NCI-H2196 (cell line): Measurements from ENCODE around the gene PPME1.

Source experiments
- DNase-seq: peaks from one replicate; lab custom pipeline; 2025; ENCODE audit not compliant: unreplicated experiment; lab: John Stamatoyannopoulos, UW

PPME1 gene

DNA sequence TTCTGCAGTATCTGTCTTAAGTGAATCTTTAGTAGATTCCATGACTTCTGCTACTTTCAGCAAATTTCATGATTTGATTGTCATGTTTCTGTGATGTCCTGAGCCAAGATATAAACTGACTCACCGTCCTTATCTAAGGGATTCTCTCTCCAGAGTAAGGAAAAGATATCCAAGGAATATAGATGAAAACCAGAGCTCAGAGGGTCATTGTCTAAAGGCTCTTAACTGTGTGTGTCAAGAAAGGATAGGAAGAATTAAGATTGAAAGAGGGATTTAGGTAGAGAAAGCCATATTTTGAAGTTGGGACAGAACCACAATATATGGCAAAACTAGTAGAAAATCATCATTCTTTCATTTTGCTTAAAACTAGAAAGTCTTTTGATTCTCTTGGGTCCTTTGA lies 50.7 kb downstream of the PPME1 start:
- no peak for DNase-seq

DNA sequence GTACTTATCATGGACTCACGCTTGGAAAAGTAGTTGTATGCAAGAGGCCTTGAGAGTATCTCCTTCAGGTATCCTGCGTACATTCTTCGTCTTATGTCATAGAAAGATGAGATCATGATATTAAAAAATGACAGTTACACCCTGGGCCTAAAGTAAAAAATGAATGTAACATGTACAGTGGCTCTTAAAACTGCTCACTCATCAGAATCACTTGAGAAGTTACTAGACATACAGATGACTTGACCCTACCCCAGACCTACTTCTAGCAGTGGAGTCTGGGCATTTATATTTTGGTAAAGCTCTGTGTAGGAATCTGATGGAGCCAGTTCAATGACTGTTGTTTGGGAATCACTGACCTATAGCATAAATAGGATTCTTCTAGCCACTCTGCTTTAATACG lies 54.5 kb downstream of the PPME1 start:
- DNase-seq: no peak

DNA sequence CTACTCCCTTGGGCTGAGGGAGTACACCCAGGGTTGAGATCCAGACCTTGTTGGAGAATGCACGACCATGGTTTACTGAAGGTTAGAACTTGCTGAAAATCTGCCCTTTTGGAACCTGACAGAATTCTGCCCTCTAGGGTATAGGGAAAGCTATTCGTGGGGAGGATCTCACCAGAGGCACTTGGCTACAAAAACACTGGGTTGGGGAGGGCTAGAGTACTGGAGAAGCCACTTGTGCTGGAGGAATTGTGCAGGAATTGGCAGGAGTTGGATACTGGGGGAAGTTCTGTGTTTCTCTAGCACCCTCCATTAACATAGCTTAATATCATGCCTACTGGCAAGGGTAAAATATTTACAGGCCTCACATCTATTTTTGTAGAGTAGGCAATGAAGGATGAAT lies 55.8 kb downstream of the PPME1 start:
- no peak for DNase-seq

DNA sequence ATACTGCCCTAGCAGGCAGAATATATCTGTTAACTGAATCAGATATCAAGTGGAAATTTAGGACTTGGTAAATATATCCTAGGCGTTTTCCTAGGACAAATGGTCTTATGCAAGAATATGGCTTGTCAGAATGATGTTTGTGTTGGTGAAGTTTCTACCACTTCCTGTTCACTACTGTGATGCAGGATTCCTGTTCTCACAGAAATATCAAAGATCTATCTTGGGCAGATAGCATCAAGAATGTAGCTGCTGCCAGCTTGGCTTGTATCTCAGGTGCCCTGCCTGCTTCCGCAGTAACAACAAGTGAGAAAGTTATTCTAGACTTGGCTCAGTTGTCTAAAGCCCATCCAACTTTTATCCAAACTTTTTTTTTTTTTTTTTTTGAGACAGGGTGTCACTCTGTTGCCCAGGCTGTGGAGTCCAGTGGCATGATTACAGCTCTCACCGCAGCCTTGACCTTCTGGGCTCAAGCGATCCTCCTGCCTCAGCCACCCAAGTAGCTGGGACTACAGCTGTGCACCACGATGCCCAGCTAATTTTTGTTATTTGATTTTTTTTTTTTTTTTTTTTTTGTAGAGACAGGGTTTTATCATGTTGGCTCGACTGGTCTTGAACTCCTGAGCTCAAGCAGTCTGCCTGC lies 61.3 kb downstream of the PPME1 start:
- no peak for DNase-seq

DNA sequence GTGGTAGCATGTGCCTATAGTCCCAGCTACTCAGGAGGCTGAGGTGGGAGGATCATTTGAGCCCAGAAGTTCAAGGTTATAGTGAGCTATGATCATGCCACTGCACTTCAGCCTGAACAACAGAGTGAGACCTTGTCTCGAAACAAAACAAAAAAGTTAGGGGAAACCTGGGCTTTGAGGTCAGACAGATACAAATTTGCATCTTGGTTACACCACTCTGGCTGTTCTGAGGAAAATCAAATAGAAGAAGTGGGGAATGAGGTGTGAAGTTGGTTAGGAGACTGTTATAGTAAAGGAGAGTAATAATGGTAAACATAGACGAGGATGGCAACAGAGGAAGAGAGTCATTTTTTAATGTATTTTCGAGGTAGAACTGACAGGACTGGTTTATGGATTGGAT lies 62.6 kb downstream of the PPME1 start:
- DNase-seq: no peak

DNA sequence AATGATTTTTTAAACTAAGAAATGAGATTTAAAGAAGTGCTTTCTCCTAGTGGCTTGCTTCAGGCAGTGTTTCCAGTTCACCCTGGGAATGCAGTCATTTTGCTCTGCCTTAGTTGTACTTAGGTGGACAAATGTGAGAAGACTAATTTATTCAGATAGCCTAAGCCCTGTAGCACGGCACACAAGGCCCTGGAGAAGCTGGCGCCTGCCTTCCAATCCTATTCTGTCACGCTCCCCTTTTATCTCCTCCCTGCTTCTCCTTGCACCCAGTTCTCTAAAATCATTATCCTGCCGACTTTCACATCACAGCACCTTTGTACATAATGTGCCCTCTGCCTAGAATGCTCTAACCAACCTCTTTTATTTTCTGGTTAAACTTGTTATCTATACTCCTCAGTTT lies 64.0 kb downstream of the PPME1 start:
- no peak for DNase-seq

DNA sequence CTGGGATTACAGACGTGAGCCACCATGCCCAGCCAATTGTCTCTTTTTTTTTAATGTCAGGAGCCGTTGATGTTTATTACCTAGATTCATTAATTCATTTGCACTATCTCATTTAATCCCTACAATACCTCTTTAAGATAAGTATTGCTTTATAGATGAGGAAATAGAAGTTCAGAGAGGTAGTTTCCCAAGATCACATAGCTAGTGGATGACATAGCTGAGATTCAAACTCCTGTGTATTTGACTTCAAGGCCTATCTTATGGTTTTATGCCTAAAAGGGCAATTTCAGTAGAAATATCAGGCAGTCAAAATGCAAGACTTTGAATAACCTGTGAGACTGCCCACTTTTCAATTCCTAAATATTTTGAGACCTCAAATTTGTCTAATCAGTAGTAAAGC lies 66.5 kb downstream of the PPME1 start:
- no peak for DNase-seq

DNA sequence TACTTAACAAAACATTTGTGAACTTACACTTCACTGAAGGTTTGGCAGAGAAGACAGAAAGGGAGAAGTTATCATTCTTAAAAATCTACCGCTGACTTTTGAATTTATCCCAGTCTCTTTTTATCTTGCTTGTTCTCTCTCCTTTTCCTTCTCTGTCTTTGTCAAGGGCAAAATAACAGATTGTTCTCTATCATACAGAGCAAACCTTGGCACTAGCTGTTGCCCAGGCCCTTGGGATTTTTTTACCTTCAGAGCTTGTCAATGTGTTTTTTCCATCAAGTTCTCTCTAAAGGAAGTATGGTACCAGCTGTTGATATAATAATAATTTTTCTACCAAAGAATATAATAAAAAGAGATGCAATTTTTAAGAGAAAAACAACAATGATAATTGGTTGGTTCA lies 67.2 kb downstream of the PPME1 start:
- no peak for DNase-seq

DNA sequence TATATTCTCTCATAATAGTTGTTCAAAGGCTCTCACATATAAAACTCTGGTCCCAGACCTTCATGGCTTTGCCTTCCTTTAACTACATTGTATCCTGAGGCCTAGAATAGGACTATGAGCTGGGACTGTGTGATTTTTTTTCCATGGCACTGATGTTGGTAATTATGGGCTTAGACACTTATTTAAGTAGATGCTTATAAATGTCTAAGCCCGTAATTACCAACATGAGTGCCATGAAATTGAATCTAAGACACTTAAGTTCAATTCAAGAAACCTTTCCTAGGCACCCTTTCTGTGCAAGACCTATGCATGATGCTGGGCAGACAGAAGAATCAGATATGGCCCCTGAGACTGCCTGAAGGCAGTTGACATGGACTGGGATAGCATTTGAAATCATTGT lies 77.4 kb downstream of the PPME1 start:
- no peak for DNase-seq

DNA sequence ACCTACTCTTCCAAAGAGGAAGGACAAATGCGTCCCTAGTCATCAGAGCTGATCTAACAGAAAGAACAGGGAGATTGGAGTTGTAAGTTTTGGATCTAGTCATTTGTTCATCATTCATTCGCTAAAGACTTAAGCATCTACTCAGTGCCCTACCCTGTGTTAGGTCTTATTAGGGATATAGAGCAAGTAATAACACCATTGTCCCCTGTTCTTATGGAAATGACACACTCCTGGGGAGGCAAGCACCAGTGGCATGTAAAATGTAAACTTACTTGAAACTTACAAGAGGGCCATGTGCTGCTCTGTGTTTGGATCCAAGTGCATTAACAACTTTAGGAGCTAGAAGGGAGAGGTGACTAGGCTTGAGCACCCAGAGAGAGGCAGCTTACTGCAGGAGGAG lies 78.4 kb downstream of the PPME1 start:
- no peak for DNase-seq

DNA sequence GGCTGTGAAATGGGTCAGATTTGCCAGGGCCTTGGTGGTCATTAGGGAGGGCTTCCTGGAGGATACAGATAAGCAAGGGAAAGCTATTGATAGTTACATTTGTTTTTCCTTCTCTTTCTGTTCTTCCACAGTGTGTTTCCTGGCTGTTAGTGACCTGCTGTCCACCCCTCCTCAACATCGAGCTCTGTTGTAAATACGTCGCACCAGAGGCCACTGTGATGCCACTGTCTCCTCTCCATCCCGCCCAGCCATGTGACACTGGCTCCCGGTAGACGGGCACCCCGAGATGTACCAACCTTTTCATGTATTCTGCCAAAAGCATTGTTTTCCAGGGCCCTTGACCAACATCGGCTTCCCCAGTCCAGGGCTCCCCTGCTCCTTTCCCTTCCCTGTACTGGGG lies 82.3 kb downstream of the PPME1 start:
- no peak for DNase-seq

DNA sequence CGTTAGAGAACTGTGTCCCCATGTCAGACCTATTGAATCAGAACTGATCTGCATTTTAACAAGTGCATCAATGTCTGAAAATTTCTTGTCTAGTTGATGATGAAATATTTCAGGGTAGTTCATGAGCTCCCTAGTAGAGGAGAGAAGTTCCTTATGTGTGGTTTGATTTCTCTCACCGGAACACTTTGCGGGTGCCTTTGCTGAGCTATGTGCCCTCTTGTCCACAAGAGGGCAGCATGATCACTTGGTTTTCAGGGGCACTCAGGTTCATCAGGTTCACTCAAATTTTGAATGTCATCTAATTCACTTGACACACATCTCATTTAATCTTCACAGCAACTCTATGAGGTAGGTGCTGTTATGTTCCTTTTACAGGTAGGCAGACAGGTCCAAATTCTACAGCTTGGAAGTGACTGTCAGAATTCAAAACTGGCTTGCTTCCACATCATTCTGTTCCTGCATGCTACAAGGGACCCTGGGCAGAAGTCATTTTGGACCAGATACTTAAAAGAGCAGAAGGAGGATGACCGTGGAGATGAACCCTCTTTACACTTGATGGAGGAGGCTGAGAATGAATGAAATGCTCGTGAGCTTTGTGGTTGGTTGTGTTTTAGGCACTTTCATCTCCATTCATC lies 84.8 kb downstream of the PPME1 start:
- peak; percentile 73 for DNase-seq

DNA sequence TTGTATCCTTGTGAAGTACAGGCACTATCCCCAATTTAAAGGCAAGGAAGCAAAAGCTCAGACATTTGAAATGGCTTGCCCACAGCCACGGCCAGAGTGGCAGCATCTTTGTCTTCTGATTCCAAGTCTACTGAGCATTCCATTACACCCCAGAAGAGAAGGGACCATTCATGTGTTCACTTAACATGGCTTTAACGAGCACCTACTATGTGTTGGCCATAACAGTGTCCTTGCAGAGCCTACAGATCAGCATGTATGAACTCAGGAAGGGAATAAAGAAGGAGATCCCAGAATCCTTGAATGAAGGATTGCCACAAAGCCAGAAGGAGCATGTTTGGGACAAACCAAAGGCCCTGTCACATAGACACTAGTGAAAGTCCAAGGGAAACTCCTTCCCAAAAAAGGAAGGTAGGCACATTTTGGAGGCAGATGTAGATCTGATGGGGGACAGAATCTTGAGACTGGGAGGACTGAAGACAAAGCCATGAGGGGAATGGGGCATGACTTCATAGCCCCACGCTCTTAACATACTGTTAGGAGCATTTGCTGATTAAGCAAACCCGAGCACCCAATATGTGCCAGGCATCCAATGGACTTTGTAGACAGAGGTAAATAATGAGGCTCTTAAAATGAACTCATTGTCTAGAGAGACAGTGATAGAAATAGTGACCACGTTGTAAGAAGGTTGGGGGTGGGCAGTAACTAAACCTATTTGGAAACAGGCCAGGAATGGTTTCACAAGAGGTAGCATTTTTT lies 85.5 kb downstream of the PPME1 start:
- DNase-seq: no peak

DNA sequence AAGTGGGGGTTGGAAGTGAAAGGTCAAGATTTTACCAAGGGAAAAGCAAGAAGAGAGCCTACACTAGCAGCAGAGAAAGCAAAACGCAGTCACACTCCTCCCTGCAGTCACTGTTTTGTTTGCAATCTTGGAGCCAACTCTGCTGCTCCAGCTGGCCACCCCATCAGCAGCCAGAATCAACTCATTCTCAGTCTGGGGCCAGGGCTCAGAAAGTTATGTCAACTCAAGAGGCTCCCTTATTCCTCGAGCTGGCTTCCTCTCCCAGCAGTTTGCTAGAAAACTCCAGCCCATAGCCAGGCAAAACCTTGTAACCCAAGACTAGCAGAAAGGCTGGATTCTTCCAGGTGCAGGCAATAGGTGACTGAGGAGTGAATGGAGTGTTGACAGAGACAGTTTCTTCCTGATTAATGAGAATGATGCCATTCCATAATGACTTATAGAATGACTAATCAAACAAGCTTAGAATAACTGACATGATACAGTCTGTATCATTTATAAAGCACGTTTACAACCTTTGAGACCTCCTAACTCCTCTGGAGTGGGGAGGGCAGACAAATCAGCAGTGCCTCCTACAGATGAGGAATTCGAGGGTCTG lies 87.0 kb downstream of the PPME1 start:
- DNase-seq: peak; percentile 21

DNA sequence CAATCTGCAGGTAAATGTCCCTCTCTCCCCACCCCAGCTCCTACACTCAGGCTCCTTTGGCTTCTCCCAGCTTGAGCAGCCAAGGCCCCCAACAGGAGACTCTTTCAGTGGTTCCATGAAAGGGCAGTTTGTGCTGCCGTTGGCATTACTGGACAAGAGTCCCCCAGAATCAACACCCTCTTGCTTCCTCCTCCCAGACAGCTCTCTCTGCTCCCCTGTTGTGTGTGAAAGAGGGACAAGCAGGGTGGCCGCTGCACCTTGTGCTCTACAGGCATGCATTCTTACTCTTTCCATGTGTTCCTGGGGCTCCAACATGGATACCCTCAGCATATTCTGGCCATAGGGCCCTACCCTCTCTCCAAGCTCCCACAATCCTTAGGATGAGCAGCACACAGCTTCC lies 91.6 kb downstream of the PPME1 start:
- DNase-seq: no peak

DNA sequence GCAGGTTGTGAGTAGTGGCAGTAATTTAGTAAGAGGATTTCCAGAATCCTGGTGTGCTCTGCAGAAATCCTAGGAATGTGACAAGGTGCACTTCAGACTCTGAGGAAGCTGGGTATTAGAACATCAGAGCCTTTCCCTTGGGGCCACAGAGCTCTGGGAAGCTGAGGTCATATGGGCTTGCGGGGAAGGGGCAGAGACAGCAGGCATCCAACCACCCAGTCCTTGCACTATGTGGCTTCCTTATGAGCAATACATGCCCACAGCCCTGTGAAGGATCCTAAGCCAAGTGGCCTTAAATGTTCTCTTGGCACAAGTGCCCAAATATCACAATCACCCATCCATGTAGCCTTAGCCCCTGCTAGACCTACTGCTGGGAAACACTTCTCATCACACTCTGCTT lies 94.2 kb downstream of the PPME1 start:
- no peak for DNase-seq

DNA sequence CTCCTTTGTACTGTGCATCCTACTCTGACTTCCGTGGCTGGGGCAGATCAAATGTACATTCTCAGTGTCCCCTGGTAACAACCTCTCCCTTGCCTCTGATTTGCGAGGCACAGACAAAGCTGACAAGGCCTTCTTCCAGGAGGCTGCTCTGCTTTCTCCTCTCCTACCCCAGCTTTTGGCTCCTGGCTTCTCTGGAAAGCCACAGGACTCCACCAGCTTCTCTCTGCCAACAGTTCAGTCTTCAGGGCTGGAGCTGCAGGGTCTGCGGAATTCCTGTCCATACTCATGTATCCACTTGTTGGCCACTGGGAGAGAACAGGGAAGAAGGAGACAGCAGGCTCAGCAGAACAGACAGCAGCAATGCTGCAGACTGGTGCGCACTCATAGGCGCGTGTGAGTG lies 95.9 kb downstream of the PPME1 start:
- no peak for DNase-seq

DNA sequence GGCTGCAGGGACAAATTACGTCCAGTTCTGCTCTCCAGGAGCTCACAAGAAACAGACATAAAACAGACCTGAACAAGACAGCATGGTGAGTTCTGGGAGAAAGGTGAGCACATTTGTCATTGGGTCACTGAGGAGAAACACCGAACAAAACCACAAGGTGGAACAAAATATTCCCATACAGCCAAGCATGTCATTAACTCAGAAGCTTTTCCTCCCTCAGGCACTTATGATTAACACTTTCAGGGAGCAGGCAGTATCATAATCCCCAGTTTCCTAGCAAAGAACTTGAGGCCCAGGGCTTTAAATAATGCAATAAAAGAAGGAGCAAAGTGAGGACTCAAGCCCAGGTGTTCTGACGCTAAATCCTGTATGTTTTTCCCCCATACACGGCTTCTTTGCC lies 97.4 kb downstream of the PPME1 start:
- DNase-seq: no peak

DNA sequence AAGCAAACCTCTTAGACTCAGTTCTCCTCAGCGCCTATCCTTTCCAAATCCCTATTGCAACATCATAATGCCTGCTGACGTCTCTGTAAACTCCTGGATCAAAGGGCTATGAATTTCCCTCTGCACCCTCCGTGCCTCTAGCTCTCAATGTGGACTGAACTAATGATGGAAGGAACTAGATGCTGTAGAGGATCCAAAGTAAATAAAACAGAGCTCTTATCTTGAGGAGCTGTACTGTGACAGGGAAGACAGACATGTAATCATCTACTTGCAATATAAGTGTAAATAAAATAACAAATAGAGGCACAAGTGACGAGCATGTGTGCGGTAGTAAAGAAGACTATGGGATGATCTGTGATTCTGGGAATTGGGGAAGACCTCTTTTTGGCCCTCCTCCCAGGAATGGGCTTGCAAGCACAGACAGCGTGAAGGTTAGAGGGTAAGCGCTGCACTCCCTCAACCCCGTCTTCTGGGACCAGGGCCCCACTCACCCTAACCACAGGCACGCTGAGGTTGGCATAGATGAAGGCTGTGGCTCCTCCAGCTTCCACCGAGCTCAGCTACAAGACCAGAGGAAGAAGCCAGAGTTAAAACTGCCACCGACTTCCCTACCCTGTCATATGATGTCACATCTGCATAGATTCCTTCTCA lies 98.2 kb downstream of the PPME1 start:
- DNase-seq: no peak

DNA sequence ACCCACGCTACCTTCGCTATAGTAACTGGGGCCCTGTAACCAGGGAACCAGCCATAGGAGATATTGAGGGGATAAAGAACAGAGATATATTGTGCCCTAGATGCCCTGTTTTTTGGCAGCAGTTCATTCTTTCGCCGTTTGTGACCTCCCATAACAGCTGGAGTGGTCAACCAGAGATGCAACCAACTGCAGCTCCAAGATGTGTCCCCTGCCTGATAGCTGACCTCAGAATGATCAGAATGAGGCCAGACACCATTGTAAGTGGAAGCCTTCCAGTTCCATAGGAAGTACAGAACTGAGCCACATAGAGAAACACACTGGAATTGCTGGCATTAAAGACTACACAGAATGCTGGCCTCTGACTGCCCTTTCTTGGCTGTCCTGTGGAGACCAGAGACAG lies 101.2 kb downstream of the PPME1 start:
- no peak for DNase-seq

DNA sequence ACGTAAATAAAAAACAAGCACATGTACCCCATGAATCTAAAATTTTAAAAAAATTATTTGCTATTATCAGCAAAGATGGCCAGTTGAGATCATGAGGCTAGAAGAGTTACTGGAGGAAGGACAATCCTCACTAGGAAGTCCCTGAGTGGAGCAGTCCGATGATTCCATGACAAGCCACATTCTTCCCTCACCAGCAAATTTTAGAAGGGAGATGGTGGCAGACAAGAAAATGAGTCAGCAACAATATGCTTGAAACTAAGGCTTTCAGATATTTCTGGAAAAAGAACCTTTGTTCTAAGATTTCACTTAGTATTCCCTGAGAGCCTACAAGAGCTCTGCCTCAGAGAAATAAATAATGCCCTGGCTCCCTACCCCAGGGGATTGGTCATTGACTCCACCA lies 105.5 kb downstream of the PPME1 start:
- no peak for DNase-seq

DNA sequence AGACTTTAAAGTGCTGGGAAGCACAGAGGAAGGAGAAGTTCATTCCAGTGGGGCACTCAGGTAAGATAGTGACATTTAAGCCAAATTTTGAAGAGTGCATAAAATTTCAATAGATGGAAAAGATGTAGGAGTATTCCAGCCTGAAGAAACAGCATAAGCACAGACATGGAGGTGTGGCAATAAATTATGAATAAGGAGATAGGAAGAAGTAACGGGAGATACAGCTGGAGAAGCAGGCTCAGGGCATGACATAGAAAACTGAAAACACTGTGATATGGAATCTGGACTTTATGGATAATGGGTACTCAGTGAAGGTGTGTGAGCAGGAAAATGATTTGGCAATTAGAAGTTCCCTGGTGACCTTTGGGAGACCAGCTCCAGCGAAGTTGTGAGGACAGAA lies 107.0 kb downstream of the PPME1 start:
- no peak for DNase-seq
